ENCODE measurements around the gene PEX14. TPM values are rescaled to one million over a fixed set of nuclear protein-coding genes. Genes with fewer than 3 reads are reported as not detected.
A peak's percentile ranks its signal among the peaks of the same experiment; 100 is the strongest.

The PEX14 gene
- total RNA-seq, 2 experiments from 2014 or later: 21.6 to 25.2 TPM

DNA sequence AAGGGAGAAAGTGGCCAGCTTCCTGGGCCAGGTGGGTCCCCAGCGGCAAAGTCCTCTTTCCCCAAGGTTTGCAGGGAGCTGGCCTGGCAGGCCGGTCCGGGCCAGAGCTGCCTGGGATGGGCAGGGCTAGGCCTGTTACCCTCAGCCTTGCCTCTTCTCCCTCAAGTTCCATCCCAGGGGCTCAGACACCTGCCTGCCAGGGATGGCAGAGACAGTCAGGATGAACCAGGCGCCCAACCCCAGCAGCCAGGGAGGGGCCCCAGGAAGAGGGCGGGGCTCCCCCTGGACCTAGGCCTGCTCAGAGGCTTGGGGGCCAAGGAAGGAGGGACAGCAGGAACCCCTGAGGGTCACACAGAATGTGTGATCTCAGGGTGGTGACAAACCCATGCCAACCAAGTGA lies 201.1 kb downstream of the PEX14 start:
- H3K4me1 Mint-ChIP-seq: peaks cover 2% of the 10 kb centered on the region
- no peak overlapping the region for H3K4me3 Mint-ChIP-seq
- H3K27me3 Mint-ChIP-seq: no peaks in the 10 kb centered on the region
- DNase-seq (no peak), ATAC-seq (ENCODE audit: low read depth) (no peak)
- no peak overlapping the region for H3K27ac Mint-ChIP-seq
- no peaks in the 10 kb centered on the region for H3K36me3 Mint-ChIP-seq
- H3K9me3 Mint-ChIP-seq: no peaks in the 10 kb centered on the region
- POLR2A ChIA-PET: no interaction called here

DNA sequence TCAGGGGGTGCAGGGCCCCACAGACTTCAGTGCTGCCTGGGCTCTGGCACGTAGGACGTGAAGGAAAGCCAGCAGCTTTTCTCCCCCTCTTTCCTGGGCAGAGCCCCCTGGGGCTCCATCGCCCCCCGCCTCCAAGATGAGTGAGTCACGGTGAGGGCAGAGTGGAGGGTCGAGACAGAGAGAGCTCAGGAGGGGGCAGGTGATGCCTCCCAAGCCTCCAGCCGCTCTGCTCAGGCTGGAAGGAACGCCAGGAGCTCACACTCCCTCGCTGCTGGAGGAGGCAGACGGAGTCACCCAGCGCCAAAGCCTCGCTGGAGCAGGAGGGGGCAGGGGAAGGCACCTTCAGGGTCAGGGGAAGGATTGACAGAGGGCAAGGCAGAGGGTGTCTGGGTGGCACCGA lies 202.2 kb downstream of the PEX14 start:
- no peak overlapping the region for H3K4me3 Mint-ChIP-seq
- DNase-seq (no peak), ATAC-seq (ENCODE audit: low read depth) (no peak)
- POLR2A ChIA-PET: no interaction called here
- H3K9me3 Mint-ChIP-seq: no peaks in the 10 kb centered on the region
- peaks cover 2% of the 10 kb centered on the region for H3K4me1 Mint-ChIP-seq
- H3K36me3 Mint-ChIP-seq: no peaks in the 10 kb centered on the region
- no peaks in the 10 kb centered on the region for H3K27me3 Mint-ChIP-seq
- H3K27ac Mint-ChIP-seq: no peak overlapping the region

DNA sequence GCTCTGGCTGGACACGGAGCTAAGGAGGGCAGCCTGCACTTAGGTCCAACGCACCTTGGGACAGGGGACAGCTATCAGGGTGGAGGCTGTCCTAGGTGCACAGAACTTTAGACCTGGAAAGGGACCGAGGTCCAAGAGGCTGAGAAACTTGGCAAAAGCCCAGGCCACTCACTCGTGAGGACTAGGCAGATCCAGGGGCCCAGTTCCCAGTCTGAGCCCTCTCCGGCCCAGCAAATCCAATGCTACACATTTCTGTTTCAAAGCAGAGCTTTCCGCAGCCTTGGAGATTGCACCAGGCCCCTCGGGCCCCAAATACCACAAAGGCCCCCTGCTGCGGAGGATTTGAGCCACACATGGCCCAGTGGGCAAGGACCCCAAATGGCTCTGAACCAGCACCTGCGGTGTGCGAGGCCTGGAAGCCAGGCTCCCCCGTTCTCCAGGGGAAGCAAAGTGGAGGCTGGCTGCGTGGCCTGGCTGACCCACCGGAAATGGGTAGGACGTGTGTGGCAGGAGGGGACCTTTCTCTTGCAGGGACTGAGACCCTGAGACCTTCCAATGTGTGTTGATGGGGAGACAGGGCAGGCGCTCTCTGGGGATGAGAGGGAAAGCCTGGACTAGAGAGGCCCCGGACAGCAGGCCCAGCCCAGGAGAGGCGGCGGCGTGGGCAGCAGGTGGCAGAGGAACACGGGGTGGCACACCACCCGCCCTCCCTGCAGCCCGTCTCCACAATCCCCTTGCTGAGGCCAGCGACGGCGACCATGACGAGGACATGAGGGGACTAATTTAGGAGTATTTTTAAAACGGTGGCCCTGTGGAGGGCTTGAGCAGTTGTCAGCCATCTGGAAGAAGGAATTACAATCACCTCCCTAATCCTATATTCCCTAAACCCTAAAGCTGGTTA lies 203.0 kb downstream of the PEX14 start:
- POLR2A ChIA-PET: no interaction called here
- Mint-ChIP-seq H3K36me3 (no peaks in the 10 kb centered on the region), H3K4me3 (no peak overlapping the region)

DNA sequence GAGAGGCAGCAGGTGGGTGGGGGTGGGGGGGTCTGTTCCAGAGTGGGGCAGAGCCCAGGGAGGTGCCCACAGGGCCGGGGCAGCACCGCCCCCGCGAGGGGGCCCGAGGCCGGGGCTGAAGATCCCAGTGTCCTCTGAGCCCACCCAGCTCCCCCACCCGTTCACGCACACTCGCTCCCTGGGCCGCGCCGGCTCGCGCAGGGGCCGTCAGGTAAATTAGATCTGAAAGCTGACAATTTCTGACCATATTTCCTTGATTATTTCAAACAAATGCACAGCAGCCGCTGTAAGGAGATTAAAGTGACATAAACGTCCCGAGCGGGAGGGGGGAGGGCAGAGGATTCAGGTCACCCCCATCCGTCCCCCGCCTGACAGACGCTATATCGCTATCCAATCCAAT lies 203.7 kb downstream of the PEX14 start:
- POLR2A ChIA-PET: no interaction called here
- H3K27me3 Mint-ChIP-seq: no peaks in the 10 kb centered on the region
- no peak overlapping the region for H3K27ac Mint-ChIP-seq
- no peaks in the 10 kb centered on the region for H3K9me3 Mint-ChIP-seq
- peaks cover 2% of the 10 kb centered on the region for H3K4me1 Mint-ChIP-seq
- H3K36me3 Mint-ChIP-seq: no peaks in the 10 kb centered on the region
- H3K4me3 Mint-ChIP-seq: no peak overlapping the region
- DNase-seq (no peak), ATAC-seq (ENCODE audit: low read depth) (no peak)

More for the DNA sequence above, 203.0 kb downstream of the PEX14 start:
- ATAC-seq (ENCODE audit: low read depth) (no peak), DNase-seq (no peak)
- no peak overlapping the region for H3K27ac Mint-ChIP-seq
- no peaks in the 10 kb centered on the region for H3K27me3 Mint-ChIP-seq
- H3K4me1 Mint-ChIP-seq: peaks cover 2% of the 10 kb centered on the region
- H3K9me3 Mint-ChIP-seq: no peaks in the 10 kb centered on the region

DNA sequence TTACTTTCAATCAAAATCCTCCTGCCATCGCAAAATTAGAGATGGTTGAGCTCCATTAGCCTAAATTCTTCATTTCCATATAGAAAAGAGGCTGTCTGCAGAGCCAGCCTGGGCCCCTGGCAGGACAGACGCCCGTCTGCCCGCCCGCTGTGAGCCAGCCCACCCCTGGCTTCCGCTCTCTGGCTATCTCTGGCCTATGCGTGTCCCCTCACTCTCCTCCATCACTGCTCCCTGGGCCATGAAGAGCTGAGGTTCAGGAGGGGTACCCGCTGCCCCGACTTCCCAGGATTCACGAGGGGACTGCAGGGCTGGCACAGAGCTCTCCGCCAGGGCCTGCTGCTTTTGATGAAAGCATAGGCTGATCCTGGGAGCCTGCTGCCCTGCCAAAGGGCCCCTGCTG lies 204.1 kb downstream of the PEX14 start:
- POLR2A ChIA-PET: no interaction called here

DNA sequence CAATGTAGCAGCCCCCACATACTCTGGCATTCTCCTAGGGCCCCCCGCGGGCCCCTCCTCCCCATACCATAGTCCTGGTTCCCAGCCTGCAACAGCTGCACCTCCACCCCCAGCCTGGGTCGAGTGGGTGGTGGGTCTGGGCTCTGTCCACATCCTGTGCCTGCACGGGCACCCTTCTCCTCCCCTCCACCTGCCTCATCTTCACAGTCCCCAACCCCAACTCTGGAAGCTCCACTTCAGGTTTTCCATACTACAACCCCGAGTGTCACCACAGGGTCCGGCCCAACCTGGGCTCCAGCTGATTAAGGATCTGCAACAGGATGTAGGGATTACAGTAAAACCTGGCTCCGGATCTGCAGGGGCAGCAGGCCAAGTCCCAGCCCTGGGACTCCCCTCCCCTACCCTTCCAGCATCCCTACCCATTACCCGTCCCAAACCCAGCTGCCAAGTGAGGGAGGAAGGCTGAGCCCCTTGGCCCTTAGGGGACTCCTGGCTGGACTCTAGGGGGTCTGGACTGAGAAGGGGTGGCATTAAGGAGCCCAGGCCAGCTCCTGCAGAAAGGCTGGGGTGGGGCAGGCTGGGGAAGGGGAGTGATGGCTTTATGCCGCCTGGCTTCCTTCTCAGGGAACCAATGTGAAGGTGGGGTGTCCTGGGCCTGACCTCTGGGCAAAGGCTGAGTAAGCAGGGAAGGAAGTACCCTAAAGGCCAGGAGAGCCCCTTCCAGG lies 204.9 kb downstream of the PEX14 start:
- no peak overlapping the region for H3K4me3 Mint-ChIP-seq
- POLR2A ChIA-PET: no interaction called here
- no peaks in the 10 kb centered on the region for H3K36me3 Mint-ChIP-seq
- DNase-seq (no peak), ATAC-seq (ENCODE audit: low read depth) (peak; percentile 25)
- H3K27me3 Mint-ChIP-seq: no peaks in the 10 kb centered on the region
- peaks cover 2% of the 10 kb centered on the region for H3K4me1 Mint-ChIP-seq
- no peaks in the 10 kb centered on the region for H3K9me3 Mint-ChIP-seq
- no peak overlapping the region for H3K27ac Mint-ChIP-seq

More for the DNA sequence above, 204.1 kb downstream of the PEX14 start:
- peaks cover 2% of the 10 kb centered on the region for H3K4me1 Mint-ChIP-seq
- no peak overlapping the region for H3K4me3 Mint-ChIP-seq
- DNase-seq (no peak), ATAC-seq (ENCODE audit: low read depth) (no peak)
- no peaks in the 10 kb centered on the region for H3K27me3 Mint-ChIP-seq
- no peaks in the 10 kb centered on the region for H3K36me3 Mint-ChIP-seq
- no peaks in the 10 kb centered on the region for H3K9me3 Mint-ChIP-seq
- H3K27ac Mint-ChIP-seq: no peak overlapping the region

Other genes starting within 250 kb of the PEX14 start
- 10 to 100 TPM; 67.1 to 67.3 TPM for gene PGD, start 75.9 kb upstream of the PEX14 start, total RNA-seq
- gene CENPS, start 44.5 kb upstream of the PEX14 start, total RNA-seq: 10 to 100 TPM; 10.0 to 11.5 TPM
- gene CORT, start 24.9 kb upstream of the PEX14 start, total RNA-seq: under 1 TPM; 0.31 to 0.39 TPM
- gene DFFA, start 2.4 kb upstream of the PEX14 start, total RNA-seq: 10 to 100 TPM; 31.9 to 33.2 TPM

Measured in activated naive CD8-positive, alpha-beta T cell treated with anti-CD3 and anti-CD28 coated beads, Interleukin-2, amount 10 ng/mL, durations not matched to agents 7 days and 5 days (primary cell).